SK-MEL-5 (cell line): Measurements from ENCODE around the gene RAB35. TPM values are rescaled to one million over a fixed set of nuclear protein-coding genes. Genes with fewer than 3 reads are reported as not detected.
"Not testable (repeated sequence)": the region's sequence is repeated elsewhere in the genome, so short reads cannot be mapped to it uniquely, and the experiment has no call there.

ENCODE experiments used
- DNase-seq: peaks from one replicate; pipeline ENCODE4 v3.0.0-alpha.2; 2016; ENCODE audit warnings: low read depth, low spot score
- in situ Hi-C: cut with HindIII; loops from 2 replicates; pipeline ENCODE4 v1.10.0; 2016; ENCODE audit warnings: low sequenced_read_pairs, high pct_unique_total_duplicates, low pct_unique_long_range_greater_than_20kb
- small RNA-seq, 2 experiments: library from RNA; depleted of rRNA; stranded (forward); fragments of <200 nt; gene quantifications; one replicate each; pipeline ENCODE3, GENCODE V24; 2014
- total RNA-seq: library from RNA; depleted of rRNA; stranded (reverse); fragments of >200 nt; shearing (Covaris generic); gene quantifications from 2 replicates; pipeline ENCODE4 v1.2.3, GENCODE V29; 2014; rRNA removed

The RAB35 gene
- total RNA-seq, 1 experiment from 2014 or later = 30.2 TPM

DNA sequence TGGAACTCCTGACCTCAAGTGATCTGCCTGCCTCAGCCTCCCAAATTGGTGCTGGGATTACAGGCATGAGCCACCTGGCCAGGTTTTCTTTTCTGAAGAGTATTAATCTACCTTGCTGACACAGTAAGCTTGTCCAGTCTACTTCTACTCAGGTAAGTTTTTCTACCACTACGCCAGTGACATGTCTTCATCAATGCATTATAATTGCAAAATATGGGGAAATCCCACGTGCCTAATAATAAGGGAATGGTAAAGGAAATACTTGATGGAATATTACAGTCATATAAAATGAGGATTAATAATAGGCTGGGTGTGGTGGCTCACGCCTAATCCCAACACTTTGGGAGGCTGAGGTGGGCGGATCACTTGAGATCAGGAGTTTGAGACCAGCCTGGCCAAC, 62.3 kb downstream of the RAB35 start:
- no peak for DNase-seq
- in situ Hi-C loops = no loop called here

DNA sequence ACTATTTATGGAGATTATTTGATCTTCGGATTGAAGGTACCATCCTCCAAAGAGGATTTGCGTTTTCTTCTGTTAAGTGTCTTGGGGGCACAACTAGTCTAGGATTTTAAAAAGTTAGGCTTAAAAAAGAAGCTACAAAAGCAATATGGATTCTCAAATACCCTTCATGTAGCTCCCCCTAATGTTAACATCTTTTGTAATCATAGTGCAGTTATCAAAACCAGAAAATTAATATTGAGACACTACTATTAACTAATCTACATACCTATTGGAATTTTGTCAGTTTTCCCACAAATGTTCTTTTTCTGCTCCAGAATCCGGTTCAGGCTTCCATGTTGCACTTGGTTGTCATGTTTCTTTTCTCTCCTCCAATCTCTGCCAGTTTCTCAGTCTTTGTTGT, 65.0 kb downstream of the RAB35 start:
- DNase-seq = no peak
- in situ Hi-C loops = no loop called here

DNA sequence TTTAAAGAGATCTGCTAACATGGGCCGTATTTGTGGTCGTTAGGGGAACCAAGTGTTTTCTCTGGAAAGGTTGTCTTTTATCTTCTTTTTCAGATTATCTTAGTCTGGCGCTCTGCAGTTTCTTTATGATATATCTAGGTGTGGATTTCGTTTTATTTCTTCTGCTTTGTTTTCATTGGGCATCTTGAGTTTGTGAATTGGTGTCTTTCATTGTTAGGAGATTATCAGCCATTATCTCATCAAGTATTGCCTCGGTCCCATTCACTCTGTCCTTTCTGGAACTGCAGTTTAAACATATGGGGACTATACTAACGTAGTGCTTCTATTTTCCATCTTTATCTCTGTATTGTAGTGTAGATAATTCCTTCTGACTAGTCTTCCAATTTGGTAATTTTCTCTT, 67.1 kb downstream of the RAB35 start:
- DNase-seq = no peak
- in situ Hi-C loops = loop anchor here (5.0 kb wide), 1 partner anchor 63 kb away; no protein-coding TSS in a partner anchor

DNA sequence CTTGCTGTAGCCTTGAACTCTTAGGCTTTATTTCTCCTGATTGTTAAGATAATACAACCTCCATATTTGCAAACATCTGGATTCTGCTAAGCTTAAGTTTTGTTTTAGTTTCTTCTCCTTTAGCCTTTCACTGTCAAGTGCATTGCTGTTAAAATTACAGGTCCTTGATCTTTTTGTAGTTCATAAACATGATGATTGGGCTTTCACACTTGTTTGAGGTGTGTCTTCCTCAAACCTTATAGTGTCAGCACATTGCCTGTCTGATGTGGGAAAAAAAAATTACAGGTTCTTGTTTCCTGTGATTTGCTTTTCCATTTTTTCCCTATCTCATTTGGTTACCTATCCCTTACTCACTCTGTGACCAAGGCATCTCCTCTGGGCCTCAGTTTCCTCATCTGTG, 68.3 kb downstream of the RAB35 start:
- no peak for DNase-seq
- in situ Hi-C loops = loop anchor here (5.0 kb wide), 1 partner anchor 64 kb away; no protein-coding TSS in a partner anchor

DNA sequence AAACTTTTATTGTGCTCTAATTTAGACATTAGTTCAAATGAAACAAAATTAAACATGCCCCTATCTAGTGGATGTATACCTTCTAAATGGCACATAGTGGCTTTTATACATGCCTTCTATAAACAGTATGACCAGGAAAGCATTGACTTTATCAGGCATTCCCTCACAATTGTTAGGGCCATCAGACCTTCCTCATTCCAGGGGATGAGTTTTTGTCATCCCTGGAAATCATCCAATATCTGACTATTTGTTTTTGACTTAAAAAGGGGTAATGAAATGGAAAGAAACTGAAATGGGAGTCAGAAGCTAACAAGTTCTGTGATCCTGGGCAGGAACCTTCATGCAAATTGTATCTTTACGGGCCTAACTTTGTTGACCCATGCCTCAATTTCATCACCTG, 69.5 kb downstream of the RAB35 start:
- DNase-seq = no peak
- in situ Hi-C loops = loop anchor here (5.0 kb wide), 1 partner anchor 65 kb away; no protein-coding TSS in a partner anchor

DNA sequence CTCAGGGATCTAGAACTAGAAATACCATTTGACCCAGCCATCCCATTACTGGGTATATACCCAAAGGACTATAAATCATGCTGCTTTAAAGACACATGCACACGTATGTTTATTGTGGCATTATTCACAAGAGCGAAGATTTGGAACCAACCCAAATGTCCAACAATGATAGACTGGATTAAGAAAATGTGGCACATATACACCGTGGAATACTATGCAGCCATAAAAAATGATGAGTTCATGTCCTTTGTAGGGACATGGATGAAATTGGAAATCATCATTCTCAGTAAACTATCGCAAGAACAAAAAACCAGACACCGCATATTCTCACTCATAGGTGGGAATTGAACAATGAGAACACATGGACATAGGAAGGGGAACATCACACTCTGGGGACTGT, 71.2 kb downstream of the RAB35 start:
- not testable (repeated sequence) for DNase-seq
- in situ Hi-C loops = loop anchor here (5.0 kb wide), 1 partner anchor 67 kb away; no protein-coding TSS in a partner anchor

Small RNA genes lying within 50 kb of the gene (small RNA-seq; reads per million reads assigned to genes)
- gene AC004812.1 (0 reads per million in 2 experiments), gene MIR4498 (0 to 0.48 reads per million in 2 experiments)

Other genes starting within 250 kb of the RAB35 start
- 34.3 and 47.6 TPM in 2 replicates for gene CIT, start 239.4 kb downstream of the RAB35 start, total RNA-seq
- gene BICDL1, start 127.5 kb downstream of the RAB35 start, total RNA-seq = 7.7 and 10.2 TPM in 2 replicates
- gene GCN1, start 78.0 kb upstream of the RAB35 start, total RNA-seq = 46.4 and 66.2 TPM in 2 replicates
- 4,623 and 4,698 TPM in 2 replicates for gene RPLP0, start 84.4 kb upstream of the RAB35 start, total RNA-seq
- gene PXN, start 149.0 kb upstream of the RAB35 start, total RNA-seq = 22.0 and 26.1 TPM in 2 replicates
- gene RNU4-2, start 175.2 kb upstream of the RAB35 start, total RNA-seq = under 0.01 TPM in 2 replicates
- gene RNU4-1, start 176.5 kb upstream of the RAB35 start, total RNA-seq = not detected in 2 replicates
- 1.9 and 2.8 TPM in 2 replicates for gene SIRT4, start 185.6 kb upstream of the RAB35 start, total RNA-seq
- not detected in 2 replicates for gene PLA2G1B, start 211.0 kb upstream of the RAB35 start, total RNA-seq